SK-N-MC (cell line): ENCODE data around the gene SLC8A2.

Source experiments
- EZH2 ChIP-seq: fragments of 200-600 bp; sonication (generic); IDR thresholded peaks from one replicate; pipeline ENCODE4 v1.6.1; 2017; ENCODE audit warnings: antibody characterized with exemption
- POLR2AphosphoS5 ChIP-seq: IDR thresholded peaks from 2 replicates; pipeline ENCODE4 v1.6.1; 2012; ENCODE audit warnings: mild to moderate bottlenecking, low read depth, low read length, borderline replicate concordance

GRCh38 chr19:47490031-47490430 lies 18.3 kb upstream of the SLC8A2 start:
- no peak for TF ChIP-seq EZH2
- no peak for TF ChIP-seq POLR2AphosphoS5
